GM18520 (cell line): ENCODE measurements around the gene CDH16.

Experiments used
- ATAC-seq: cut with Tn5 transposase; IDR thresholded peaks from one replicate; pipeline ENCODE4 v1.9.1; 2021; ENCODE audit not compliant: unreplicated experiment

CDH16 gene

DNA sequence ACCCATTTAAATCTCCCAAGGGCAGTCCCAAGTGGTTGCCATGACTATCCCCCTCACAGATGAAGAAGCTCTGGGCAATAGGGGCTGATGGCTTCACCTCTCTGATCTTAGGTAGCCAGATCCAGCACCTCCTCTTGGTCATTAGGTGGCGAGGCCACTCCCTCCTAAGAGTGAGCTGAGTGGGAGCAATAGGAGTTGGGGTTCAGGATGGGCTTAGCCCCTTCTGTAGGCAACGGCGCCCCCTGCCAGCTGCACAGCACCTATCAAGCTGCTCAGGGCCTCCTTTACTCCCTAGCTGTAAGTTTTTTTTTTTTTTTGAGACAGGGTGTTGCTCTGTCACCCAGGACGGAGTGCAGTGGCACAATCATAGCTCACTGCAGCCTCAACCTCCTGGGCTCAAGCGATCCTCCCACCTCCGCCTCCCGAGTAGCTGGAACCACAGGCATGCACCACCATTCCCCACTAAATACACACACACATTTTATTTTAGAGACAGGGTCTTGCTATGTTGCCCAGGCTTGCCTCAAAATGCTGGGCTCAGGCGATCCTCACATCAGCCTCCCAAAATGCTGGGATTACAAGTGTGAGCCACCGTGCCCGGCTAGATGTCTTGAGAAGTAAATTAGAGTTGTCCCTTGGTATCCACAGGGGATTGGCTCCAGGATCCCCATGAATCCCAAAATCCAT lies 10.2 kb upstream of the CDH16 start:
- no peak for ATAC-seq

DNA sequence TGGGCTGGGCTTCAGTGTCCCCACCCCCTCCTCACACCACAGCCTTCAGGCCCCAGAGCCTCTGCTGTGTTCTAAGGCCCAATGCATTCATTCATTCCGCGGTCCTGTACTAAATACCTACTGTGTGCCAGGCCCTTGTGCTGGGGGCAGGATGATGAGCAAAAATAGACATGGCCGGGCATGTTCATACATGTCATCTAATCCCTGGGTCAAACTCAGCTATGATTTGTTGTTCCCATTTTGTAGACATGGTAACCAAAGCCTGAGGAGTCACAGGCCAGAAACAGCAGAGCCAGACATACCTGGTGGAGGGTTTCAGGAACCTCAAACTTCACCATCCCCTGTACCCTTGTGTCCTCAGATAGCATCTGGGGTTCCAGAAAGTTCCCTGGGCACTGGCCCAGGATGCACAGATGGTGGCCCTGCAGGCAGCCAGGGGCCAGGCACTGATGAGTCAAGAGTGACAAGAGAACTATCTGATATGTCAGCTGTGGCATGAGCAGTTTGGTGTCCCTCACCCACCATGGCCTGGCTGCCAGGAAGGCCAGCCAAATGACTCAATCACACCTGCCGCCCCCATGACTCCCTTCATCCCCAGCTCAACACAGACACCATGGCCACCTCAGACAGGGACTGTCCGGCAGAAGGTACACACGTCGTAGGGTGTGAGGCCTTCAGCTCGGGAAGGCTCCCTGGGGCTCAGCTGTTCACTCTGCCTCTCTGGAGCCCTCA lies 9.4 kb upstream of the CDH16 start:
- no peak for ATAC-seq

DNA sequence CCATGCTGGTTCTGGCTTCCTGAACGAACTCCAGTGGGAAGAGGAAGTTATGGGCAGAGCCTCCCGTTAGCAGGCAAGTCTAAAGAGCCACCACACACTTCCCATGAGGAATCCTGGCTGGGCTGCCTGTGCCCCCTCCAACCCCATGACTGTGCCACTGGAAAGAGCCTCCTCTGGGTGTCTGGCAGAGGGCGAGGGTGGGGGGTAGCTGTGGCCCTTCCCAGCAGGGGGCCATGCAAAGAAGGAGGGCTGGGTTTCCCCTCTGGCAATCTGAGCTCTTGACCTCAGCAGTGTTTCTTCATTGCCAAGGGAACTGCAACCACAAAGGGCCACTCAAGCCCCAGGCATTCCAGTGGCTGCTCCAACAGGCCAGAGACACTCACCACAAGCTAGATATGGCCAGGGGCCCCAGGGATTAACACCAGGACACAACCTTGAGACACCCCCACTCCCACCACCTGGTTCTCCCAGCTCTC lies 8.3 kb upstream of the CDH16 start:
- no peak for ATAC-seq

DNA sequence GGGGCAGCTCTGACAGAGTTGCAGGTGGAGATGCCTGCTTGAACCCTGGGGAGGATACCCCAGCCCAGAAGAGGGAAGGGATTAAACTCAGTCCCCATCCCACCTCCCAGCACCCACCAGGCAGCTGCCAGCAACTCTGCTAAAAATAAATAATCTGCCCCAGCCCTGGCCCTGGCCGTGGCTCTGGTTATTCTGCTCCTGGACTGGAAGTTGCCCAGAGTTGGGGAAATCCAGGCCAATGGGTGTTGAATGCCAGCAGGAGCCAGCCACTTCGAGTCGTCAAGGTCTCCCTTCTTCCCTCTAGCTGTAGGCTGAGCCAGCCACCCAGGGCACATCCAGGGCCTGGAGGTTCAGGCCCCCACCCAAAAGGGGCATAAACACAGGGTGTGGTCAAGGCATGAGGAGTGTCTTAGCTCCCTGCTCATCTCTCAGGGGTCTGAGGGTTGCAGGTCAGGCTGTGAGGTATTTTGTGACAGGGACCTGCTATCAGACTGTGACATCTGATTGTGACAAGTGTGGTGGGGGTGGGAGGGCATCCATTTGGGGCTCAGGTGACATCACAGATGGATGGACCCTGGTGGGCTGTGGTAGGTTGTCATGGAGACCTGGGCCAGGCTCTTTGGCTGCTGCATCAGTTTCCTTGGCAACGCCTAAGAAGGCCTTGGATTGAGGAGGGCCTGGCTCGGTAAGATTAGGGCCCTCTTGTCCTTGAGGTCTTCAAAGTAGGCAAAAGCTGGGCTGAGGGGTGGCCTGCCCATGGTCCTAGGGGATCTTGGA lies 7.7 kb upstream of the CDH16 start:
- ATAC-seq = no peak

DNA sequence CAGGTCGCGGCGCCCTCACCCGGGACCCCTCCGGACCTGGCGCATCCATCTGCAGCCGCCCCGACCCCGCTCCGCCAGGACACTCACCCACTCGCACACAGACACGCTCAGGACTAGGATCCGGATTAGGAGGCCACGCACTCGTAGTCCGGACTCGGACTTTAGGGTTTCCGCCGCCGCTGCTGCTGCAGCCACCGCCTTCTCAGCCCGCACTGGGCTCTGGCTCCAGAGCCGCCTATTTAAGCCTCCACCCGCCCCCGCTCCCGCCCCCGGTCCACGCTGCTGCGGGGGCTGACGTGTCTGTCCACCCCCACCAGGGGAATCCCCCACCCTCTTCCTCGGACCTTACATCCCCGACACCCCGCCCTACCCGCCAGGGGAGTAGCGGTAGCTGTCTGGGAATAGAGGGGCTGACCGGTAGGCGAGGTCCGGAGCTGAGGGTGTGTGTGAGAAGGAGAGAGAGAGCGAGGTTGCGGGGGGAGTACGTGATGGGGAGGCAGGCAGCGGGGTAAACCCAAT lies 6.7 kb upstream of the CDH16 start, which contains the start of gene RRAD:
Gene RRAD (minus strand): TSS at position 214 of the 519 bp plus-strand sequence. CDS start 356 bp downstream, outside the sequence.
- ATAC-seq = no peak

DNA sequence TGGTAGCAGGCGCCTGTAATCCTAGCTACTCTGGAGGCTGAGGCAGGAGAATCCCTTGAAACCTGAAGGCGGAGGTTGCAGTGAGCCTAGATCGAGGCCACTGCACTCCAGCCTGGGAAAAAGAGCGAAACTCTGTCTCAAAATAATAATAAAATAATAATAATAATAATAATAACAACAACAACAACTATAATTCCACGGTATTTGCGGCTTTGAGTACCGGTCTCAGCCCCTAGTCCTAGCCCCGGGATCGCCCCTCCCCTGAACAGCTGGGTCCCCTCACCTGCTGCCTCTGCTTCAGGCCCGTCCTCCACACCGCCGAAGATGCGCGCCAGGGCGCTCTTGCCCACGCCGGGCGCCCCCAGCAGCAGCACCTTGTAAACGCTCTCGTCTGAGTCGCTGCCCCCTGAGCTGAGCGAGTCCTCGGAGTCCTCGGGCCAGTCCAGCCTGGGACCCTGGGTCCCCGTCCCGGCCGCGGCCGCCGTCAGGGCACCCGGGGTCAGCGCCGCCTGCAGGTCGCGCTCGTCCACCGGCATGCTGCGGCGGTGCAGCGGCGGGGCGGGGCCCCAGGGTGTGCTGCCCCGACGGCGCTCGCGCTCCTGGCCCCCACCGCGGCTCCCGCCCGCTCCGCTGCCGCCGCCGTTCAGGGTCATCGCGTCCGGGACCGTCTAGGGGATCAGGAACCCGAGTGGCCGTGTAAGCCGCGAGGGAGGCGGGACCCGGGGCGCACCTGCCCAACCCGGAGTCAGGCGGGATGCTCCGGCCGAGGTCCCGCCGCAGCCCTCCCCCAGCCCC lies 6.0 kb upstream of the CDH16 start:
- no peak for ATAC-seq

DNA sequence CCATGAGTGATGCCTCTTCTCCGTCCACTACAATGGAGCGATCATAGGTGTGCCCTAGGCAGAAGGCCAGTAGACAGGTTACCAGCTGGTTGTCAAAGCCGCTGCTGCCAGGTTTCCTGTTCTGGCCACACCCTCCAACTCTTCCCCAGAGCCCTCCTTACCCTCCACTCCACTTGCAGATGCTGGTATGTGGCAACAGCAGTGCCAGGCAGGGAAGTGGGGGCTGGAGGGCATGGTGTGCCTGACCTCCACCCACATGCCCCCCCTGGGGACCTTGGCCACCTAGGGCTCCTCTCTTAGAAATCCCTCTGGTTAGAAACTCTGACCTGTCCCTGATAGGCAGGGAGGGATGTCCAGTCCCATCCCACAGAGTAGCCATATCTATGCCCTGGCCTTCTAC lies 5.2 kb upstream of the CDH16 start:
- no peak for ATAC-seq

DNA sequence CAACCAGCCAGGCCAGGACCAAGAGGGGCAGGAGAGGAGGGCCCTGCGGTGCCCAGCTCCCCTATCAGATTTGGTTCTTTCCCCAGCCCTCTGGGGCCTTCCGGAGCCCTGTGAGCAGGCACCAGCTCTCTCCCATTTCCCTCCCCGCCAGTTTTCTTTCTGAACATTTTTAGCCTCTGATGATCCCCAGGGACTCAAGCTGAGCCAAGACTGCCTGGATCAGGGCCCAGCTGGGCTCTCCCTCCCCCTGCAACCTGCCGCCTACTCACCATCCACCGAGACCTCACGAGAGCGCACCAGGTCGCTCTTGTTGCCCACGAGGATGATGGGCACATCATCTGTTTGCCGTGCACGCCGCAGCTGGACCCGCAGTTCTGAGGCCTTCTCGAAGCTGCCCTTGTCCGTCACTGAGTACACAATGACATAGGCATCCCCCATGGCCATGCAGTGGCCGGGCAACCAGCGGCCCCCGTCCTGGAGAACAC lies 4.6 kb upstream of the CDH16 start:
- no peak for ATAC-seq

DNA sequence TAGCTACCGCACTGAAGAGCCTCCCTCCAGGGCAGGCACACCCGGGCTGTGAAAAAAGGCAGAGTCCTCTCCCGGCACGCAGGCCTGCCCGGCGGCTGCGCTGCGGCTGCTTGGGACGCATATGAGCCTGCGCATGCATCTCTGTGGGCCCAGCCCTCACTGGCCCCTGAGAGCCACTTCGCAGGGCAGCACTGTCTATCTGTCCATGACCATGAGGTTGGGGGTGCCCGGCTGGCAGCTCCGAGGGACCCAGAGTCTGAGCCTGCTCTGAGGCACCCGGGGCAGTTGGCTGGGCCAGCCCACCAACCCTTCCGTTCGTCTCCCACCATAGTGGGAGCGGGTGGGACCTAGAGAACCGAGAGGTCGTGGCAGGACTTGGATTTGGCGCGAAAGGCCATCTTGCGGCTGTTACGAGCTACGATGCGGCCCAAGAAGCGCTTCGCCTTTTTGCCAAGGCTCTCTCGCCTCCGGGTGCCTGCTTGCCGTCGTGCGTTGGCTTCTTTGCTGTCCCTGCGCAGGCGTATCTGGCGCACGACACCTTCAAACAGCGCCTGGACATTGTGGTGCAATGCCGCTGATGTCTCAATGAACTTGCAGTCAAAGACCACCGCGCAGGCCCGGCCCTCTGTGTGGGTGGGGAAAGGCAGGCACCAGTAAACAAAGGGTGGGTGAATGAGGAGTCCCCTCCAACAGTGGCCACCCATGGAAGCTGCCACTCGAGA lies 3.2 kb upstream of the CDH16 start:
- no peak for ATAC-seq

DNA sequence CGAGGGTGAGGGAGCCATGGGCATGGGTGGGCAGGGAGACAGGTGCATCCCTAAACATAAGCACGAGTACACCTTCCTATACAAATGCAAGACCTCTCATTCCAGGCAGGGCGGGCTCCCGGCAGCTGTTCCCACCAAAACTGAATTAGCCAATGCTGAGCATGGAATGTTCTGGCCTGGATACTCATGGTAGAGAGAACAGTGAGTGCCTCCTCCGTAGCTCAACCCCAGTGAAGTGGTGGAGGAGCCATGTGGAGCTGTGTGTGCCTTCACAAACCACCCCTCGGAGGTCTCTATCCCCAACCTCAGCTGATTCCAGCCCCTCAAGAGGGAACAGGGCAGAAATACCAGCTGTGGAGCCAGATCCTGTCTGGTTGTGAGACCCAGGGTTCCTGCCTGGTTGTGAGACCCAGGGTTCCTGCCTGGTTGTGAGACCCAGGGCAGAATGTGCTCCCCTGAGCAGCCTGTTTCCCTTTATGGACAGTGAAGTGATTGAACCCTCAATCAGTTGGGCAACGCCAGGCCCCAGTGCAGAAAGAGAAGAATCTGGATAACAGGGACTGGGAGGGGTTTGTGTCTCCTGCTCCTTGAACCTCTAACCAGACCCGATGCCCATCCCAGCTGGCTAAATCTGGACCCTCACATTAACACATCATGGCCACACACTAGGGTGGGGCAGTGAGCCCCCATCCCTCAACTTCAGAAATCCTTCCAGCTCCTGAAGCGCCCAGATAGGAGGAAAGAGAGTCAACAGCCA lies 2.4 kb upstream of the CDH16 start:
- no peak for ATAC-seq

DNA sequence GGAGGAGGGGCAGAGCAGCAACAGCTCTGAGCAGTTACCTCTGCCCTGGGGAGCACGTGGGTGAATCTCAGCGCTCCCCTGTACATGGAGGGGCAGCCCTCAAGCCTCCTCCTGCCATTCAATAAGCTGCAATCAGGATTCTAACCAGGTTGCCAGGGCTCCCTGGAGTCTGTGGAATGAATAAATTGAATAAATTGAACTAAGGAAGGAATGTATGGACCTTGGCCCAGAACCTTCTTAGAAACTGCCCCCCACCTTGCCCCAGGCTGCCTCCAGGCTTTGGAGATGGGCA lies 1.6 kb upstream of the CDH16 start:
- ATAC-seq = no peak

DNA sequence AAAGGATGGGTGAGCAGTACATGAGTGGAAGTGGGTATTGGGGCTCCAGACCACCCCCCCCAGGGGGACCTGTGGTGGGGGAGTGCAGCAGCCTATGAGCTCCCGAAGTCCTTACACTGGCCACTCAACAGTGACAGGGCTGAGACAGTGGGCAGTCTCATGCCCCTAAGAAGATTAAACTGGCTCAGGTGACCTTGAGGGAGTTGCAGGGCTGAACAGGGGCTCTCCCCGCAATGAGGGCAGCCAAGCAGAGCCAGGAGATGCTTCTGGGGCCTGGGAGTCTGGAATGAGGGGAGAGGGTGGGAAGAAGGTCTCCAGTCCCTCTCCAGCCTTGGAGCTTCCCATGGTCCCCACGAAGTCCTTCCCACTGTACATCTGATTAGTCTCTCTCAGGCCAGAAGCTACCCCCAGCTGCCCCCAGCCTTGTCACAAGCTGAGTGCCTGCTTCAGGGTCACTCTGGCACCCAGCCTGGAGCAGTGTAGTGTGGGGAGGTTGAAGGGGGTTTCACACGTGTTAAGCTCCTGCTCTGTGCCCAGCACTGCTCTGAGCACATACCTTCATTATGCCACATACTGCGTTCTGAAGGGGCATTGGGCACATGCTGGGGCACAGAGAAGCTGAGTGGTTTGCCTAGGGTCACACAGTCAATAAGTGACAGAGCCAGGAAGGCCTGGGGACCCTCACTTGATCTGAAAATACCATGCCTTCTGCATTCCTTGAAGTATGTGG lies 1.0 kb upstream of the CDH16 start:
- no peak for ATAC-seq

DNA sequence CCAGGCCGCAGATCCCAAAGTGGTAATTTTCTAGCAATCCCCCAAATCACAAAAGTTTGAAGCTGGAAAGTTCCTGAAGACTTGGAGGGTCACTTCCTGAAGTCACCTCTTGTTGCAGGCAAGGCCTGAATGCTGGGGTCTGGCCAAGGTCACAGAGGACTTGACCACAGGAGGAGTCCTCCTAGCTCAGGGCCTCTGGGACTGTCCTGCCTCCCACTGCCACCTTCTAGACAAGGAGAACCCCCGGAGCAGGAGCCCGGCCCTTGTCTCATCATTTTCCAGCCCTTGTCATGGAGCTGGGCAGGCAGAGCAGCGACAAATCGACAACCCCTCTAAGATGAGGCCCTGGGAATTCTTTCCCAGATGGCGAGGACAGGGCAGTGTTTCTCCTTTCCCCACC lies 330 bp downstream of the CDH16 start:
- no peak for ATAC-seq

DNA sequence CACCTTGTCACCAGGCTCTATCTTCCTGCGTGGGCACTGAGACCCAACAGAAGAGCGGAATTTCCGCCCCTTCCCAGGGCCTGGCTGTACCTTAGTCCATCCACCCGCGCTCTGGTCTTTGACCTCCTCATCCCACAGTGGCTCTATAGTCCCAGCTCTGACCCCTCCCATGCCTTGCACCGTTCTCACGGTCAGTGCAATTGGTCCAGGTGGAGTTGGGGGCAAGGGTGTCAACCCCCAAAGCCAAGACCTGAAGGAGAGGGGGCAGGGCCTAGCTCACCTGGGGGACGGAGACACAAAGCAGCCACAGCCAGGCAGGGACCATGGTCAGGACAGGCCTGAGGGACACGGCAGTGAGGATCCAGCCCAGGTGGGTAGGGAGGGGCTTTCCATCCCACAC lies 944 bp downstream of the CDH16 start:
- ATAC-seq = no peak

DNA sequence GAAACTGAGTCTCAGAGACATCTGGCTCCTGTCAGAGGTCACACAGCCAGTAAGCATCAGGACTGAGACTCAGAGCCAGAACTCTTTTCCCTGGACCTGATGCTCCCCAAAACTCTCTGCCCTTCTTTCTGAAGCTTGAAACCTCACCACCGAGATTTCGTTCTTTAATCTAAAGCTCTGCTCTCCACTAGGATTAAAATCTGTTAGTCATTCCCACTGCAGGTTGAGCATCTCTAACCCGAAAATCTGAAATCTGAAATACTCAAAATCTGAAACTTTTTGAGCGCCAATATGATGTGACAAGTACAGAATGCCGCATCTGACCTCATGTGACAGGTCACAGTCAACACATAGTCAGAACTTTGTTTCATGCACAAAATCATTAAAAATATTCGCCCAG lies 2.2 kb downstream of the CDH16 start:
- ATAC-seq = no peak

DNA sequence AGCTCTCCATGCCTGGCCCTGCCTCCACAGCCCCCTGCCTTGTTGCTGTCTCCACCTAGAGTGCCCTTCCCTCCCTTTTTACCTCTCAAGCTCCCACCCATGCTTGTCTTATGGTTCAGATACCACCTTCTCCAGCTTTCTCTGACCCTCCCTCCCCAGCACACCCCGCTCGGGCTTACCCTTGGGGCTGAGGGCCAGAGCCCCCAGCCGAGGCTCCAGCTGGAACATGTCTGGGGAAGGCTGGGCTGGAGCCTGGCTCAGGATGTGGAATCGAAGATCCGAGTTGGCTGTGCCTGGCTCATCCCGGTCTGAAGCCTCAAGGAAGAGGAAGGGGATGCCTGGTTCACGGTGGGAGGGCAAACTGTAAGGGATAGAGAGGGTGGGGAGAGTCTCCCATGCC lies 3.6 kb downstream of the CDH16 start:
- ATAC-seq = no peak

DNA sequence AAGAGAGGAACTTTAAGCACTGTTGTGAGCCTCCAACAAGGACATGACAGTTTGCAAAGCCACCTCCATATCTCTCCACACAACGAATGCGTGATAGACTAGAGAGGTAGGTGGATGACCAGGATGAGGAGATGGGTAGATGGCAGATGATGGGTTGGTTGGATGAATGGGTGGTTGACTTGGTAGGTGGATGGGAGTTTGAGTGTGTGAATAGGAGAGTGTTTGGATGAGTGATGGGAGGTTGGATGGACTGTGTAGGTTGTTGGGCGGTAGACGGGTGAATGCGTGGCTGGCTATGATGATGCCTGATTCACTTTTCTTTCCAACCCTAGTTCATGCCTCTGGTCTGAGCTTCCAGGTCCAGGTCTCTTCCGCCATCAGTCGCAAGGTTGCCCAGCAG lies 4.1 kb downstream of the CDH16 start:
- no peak for ATAC-seq

DNA sequence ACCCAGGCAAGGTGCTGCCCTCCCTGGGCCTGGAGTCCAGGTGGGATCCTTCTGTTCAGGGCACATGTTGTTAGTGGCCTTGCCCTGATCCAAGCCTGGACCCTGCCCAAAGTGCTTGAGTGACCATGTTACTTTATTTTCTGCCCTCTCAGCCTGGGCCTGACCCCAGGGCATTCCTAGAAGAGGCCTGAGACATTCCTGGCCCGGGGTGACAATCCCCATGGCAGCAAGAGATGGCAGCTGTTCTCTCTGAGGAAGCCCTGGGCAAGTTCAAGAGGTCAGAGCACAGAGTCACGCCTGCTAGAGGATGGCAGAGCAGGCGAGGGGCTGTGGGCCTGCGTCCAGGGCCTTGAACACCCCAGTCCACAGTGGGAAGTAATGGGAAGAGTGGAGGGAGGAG lies 5.0 kb downstream of the CDH16 start:
- ATAC-seq = no peak

DNA sequence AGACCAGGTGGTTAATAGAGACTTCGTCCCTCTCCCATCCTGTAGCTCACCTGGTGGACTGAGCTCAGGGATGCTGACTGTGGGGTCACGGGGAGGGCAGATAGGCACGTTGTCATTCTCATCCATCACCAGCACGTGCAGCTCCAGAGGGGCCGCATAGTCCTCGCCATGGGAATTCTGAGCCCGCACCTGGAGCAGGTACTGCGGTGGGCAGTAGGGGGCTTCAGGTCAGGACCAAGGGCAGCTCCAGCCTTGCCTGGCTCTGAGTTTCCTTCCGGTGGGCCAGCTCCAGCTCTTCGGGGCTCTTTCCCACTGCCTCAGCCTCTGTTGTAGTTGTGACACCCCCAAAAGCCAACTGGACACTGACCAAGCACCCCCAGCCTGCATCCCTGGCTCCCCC lies 5.6 kb downstream of the CDH16 start:
- ATAC-seq = no peak
